HFF-Myc (cell line): ENCODE data around the gene AMZ2.
A peak's percentile ranks its signal among the peaks of the same experiment; 100 is the strongest.
"Not testable (repeated sequence)": the region's sequence is repeated elsewhere in the genome, so short reads cannot be mapped to it uniquely, and the experiment has no call there.

ENCODE experiments used
- DNase-seq: peaks from one replicate; pipeline ENCODE4 v3.0.0-alpha.2; 2011; ENCODE audit warnings: low read depth; ENCODE audit errors: extremely low read depth
- H3K4me3 ChIP-seq: replicated peaks from 2 replicates; pipeline ENCODE4 v1.5.1; 2011; ENCODE audit warnings: low read depth, mild to moderate bottlenecking, control low read depth, low read length
- CTCF ChIP-seq: IDR thresholded peaks from 2 replicates; pipeline ENCODE4 v1.5.1; 2012; ENCODE audit warnings: mild to moderate bottlenecking, low read depth, low read length, control low read depth; ENCODE audit errors: missing control alignments

The AMZ2 gene

GRCh38 chr17:68247445-68248198 lies at the start of gene AMZ2:
Gene AMZ2, plus strand, starts transcription at chr17:68248043. Its CDS starts 2,145 bp downstream, at chr17:68250188.
- peak; percentile 65 for DNase-seq
- H3K4me3 ChIP-seq: peak within 1 kb of the TSS; percentile 69
- no peak for TF ChIP-seq CTCF

- no peak for DNase-seq
- TF ChIP-seq CTCF: no peak
- H3K4me3 ChIP-seq: no peak overlapping the region
These were observed 48.7 kb upstream of the AMZ2 start for GRCh38 chr17:68198931-68199836.

GRCh38 chr17:68199837-68200688 lies 47.8 kb upstream of the AMZ2 start:
- 0 out of 2 replicates have a peak overlapping the region, but pooled peaks have one; percentile 11 for H3K4me3 ChIP-seq
- no peak for DNase-seq
- no peak for TF ChIP-seq CTCF

GRCh38 chr17:68200689-68201417 lies 47.0 kb upstream of the AMZ2 start:
- DNase-seq: peak; percentile 30
- TF ChIP-seq CTCF: peak; percentile 92
- H3K4me3 ChIP-seq: 0 out of 2 replicates have a peak overlapping the region, but pooled peaks have one; percentile 11

GRCh38 chr17:68201418-68201771 lies 46.4 kb upstream of the AMZ2 start:
- not testable (repeated sequence) for DNase-seq, H3K4me3 ChIP-seq

GRCh38 chr17:68202321-68202720 lies 45.5 kb upstream of the AMZ2 start:
- not testable (repeated sequence) for DNase-seq, H3K4me3 ChIP-seq

GRCh38 chr17:68204736-68205135 lies 43.1 kb upstream of the AMZ2 start:
- no peak for DNase-seq
- TF ChIP-seq CTCF: no peak
- H3K4me3 ChIP-seq: peak overlapping the region; percentile 59
